CD4-positive, CD25-positive, alpha-beta regulatory T cell (primary cell): ENCODE results near the gene ADTRP. TPM values are rescaled to one million over a fixed set of nuclear protein-coding genes. Genes with fewer than 3 reads are reported as not detected.

Source experiments
- ATAC-seq, 2 donors: fragments of 150-1000 bp; cut with Tn5 transposase; one replicate each; pipeline ENCODE4 v1.10.0; 2021; ENCODE audit warnings: low read depth in 2 of 2, moderate number of reproducible peaks in 2 of 2, moderate library complexity in 1 of 2
- DNase-seq, 3 donors: peaks; one replicate each; pipeline versions ENCODE4 v3.0.0 to v3.0.0-alpha.2; 2012 to 2022; ENCODE audit warnings: mixed read lengths in 1 of 3
- H3K27ac ChIP-seq: one replicate; pipeline ENCODE4 v1.7.0; 2013; ENCODE audit warnings: mild to moderate bottlenecking, low read length; ENCODE audit not compliant: insufficient read depth, poor library complexity, severe bottlenecking
- H3K27me3 ChIP-seq: one replicate; pipeline ENCODE4 v1.7.0; 2013; ENCODE audit warnings: low read length; ENCODE audit not compliant: control insufficient read depth, insufficient read depth
- H3K36me3 ChIP-seq: one replicate; pipeline ENCODE4 v1.7.0; 2013; ENCODE audit warnings: mild to moderate bottlenecking, low read length, moderate library complexity; ENCODE audit not compliant: control insufficient read depth, insufficient read depth
- H3K4me1 ChIP-seq: 2 replicates; pipeline ENCODE4 v1.7.0; 2013; ENCODE audit warnings: mild to moderate bottlenecking, low read length; ENCODE audit not compliant: insufficient read depth, control insufficient read depth, poor library complexity, severe bottlenecking
- H3K4me3 ChIP-seq: one replicate; pipeline ENCODE4 v1.7.0; 2013; ENCODE audit warnings: low read depth, mild to moderate bottlenecking, low read length, moderate library complexity
- H3K9me3 ChIP-seq, 2 experiments: 1 replicate in 1 of 2; 2 replicates in 1 of 2; pipeline ENCODE4 v1.7.0; 2013; ENCODE audit warnings: low read length in 2 of 2, mild to moderate bottlenecking in 1 of 2, moderate library complexity in 1 of 2; ENCODE audit not compliant: control insufficient read depth in 2 of 2
- H3K27ac Mint-ChIP-seq, 3 donors: one replicate each; pipeline ENCODE4 v1.8.0; 2020 to 2022; ENCODE audit warnings: mild to moderate bottlenecking in 3 of 3, mixed read lengths in 3 of 3, moderate library complexity in 2 of 3
- H3K27me3 Mint-ChIP-seq: one replicate; pipeline ENCODE4 v1.8.0; 2022; ENCODE audit warnings: mild to moderate bottlenecking, mixed read lengths
- H3K36me3 Mint-ChIP-seq: one replicate; pipeline ENCODE4 v1.8.0; 2020; ENCODE audit warnings: mixed read lengths
- H3K4me1 Mint-ChIP-seq, 4 donors: one replicate each; pipeline ENCODE4 v1.8.0; 2020 to 2022; ENCODE audit warnings: mixed read lengths in 4 of 4, mild to moderate bottlenecking in 1 of 4
- H3K4me3 Mint-ChIP-seq, 4 donors: one replicate each; pipeline ENCODE4 v1.8.0; 2020 to 2022; ENCODE audit warnings: mild to moderate bottlenecking in 4 of 4, mixed read lengths in 4 of 4, moderate library complexity in 3 of 4
- H3K9me3 Mint-ChIP-seq, 7 donors: one replicate each; pipeline ENCODE4 v1.8.0; 2020 to 2022; ENCODE audit warnings: mixed read lengths in 7 of 7, mild to moderate bottlenecking in 3 of 7, moderate library complexity in 2 of 7
- polyA plus RNA-seq, 4 donors: library from polyadenylated mRNA; unstranded; fragments of 300-500 nt; fragmentation: Illumina TruSeq; gene quantifications; one replicate each; pipeline ENCODE4 v1.2.3, GENCODE V29; 2021
- total RNA-seq: library from RNA; stranded (reverse); gene quantifications from one replicate; pipeline ENCODE4 v1.2.3, GENCODE V29; 2022

The ADTRP gene
- total and polyA plus RNA-seq, 5 donors from 2014 or later: 27.3 to 41.7 (median 40.9) TPM

DNA sequence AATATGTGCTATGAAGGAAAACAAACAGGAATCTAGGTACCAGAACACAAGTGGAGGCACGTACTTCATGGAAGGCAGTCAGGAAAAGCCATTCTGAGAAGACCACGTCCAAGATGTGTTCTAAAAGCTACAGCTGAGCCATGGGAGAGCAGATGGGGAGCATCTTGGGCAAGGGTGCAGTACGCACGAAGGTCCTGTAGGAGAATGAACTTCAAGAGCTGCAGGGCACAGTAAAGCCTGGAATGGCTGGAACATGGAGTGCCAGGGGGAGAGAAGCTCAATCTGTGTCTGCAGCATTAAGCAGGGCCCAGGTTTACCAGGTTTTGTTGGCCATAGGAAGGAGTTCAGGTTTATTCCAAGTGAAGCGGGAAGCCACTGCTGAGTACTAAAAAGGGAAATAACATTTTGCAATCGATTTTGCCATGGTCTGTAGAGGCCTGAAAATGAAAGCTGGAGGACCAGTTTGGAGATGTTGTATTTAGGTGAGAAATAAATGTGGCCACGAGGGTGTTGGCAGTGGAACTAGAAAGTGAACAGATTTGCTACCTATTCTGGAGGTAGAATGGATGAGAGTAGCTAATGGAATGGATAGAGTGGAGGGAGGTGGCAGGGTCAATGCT lies 29.9 kb downstream of the ADTRP start:
- Mint-ChIP-seq H3K9me3 (peaks cover 0 to 7% (median 2%) of the 10 kb centered on the region in 7 donors), H3K4me3 (no peak overlapping the region), H3K27ac (no peak overlapping the region), H3K4me1 (peaks cover 0 to 6% (median 0%) of the 10 kb centered on the region in 4 donors), H3K36me3 (no peaks in the 10 kb centered on the region), H3K27me3 (peaks cover 5% of the 10 kb centered on the region)
- Histone ChIP-seq H3K4me1 (no peaks in the 10 kb centered on the region), H3K4me3 (no peak overlapping the region), H3K9me3 (no peaks in the 10 kb centered on the region), H3K27ac (no peak overlapping the region), H3K27me3 (peaks cover 3% of the 10 kb centered on the region), H3K36me3 (no peaks in the 10 kb centered on the region)
- no peak for ATAC-seq
- no peak for DNase-seq

DNA sequence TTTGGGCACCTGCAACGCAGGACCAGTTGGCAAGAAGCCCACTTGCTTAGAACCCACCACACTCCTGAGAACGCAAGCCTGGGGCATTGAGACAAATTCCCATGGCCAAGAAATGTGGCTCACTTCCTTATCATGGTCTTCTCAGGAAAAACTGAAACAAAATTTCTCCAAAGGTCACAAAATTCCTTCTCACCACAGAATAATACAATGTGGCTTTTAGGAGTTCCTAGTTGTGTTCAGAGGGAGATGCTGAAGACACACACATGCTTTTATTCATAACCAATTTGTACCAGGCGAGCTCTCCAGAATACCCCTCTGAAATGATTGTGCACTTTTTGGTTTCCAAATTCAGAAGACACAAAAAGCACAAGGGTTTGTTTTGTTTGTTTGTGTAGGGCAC lies 31.6 kb downstream of the ADTRP start:
- no peaks in the 10 kb centered on the region for H3K9me3 ChIP-seq
- H3K4me3 ChIP-seq: no peak overlapping the region
- ATAC-seq (no peak), DNase-seq (no peak)
- no peaks in the 10 kb centered on the region for H3K27me3 Mint-ChIP-seq
- no peaks in the 10 kb centered on the region for H3K4me1 ChIP-seq
- H3K9me3 Mint-ChIP-seq: peaks cover 0 to 7% (median 2%) of the 10 kb centered on the region in 7 donors
- H3K36me3 Mint-ChIP-seq: no peaks in the 10 kb centered on the region
- no peaks in the 10 kb centered on the region for H3K36me3 ChIP-seq
- no peaks in the 10 kb centered on the region for H3K27me3 ChIP-seq
- no peak overlapping the region for H3K4me3 Mint-ChIP-seq
- H3K27ac Mint-ChIP-seq: no peak overlapping the region
- H3K4me1 Mint-ChIP-seq: peaks cover 0 to 6% (median 0%) of the 10 kb centered on the region in 4 donors
- H3K27ac ChIP-seq: no peak overlapping the region

DNA sequence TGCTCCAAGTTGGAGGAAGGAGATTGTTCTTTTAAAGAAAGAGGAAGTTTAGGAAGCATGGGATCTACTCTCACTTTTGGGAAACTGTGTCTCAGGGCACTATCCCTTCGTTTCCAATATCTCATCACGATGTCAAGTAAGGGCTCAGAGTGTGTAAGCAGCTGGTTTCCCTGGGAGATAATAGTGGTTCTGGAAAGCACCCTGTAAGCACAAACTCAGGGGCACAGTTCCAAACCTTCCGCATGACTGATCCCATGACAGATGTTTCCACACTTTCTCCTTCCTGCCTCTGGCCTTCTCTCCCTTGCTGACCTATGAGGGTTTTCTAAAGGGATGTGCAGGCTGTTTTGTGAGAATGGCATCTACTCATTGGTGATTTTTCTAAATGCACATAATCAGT lies 33.9 kb downstream of the ADTRP start:
- no peaks in the 10 kb centered on the region for H3K36me3 ChIP-seq
- no peak for ATAC-seq
- no peak overlapping the region for H3K27ac ChIP-seq
- no peak overlapping the region for H3K4me3 ChIP-seq
- no peaks in the 10 kb centered on the region for H3K36me3 Mint-ChIP-seq
- H3K27ac Mint-ChIP-seq: no peak overlapping the region
- no peak overlapping the region for H3K4me3 Mint-ChIP-seq
- peaks cover 0 to 7% (median 2%) of the 10 kb centered on the region in 7 donors for H3K9me3 Mint-ChIP-seq
- DNase-seq: no peak
- H3K27me3 Mint-ChIP-seq: no peaks in the 10 kb centered on the region
- H3K4me1 ChIP-seq: peaks cover 5% of the 10 kb centered on the region
- peaks cover 0 to 21% (median 4%) of the 10 kb centered on the region in 4 donors for H3K4me1 Mint-ChIP-seq
- H3K27me3 ChIP-seq: no peaks in the 10 kb centered on the region
- H3K9me3 ChIP-seq: no peaks in the 10 kb centered on the region

DNA sequence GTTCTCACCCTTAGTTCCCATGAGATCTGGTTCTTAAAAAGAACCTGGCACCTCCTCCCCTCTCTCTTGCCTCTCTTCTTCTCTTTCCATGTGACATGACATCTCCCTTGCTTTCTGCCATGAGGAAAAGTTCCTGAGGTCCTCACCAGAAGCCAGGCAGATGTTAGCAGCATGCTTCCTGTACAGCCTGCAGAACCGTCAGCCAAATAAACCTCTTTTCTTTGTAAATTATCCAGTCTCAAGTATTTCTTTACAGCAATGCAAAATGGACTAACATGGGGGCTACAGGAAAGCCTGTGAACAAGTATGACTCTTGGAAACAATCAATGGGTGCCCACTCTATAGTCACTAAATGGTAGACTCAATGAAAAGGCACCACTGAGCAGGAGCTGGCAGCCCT lies 34.5 kb downstream of the ADTRP start:
- Mint-ChIP-seq H3K4me3 (no peak overlapping the region), H3K27ac (no peak overlapping the region), H3K4me1 (peaks cover 0 to 21% (median 4%) of the 10 kb centered on the region in 4 donors), H3K36me3 (no peaks in the 10 kb centered on the region), H3K9me3 (peaks cover 0 to 7% (median 2%) of the 10 kb centered on the region in 7 donors), H3K27me3 (no peaks in the 10 kb centered on the region)
- peaks cover 5% of the 10 kb centered on the region for H3K4me1 ChIP-seq
- H3K27me3 ChIP-seq: no peaks in the 10 kb centered on the region
- DNase-seq (no peak), ATAC-seq (no peak)
- H3K36me3 ChIP-seq: no peaks in the 10 kb centered on the region
- H3K4me3 ChIP-seq: no peak overlapping the region
- H3K9me3 ChIP-seq: no peaks in the 10 kb centered on the region
- no peak overlapping the region for H3K27ac ChIP-seq

DNA sequence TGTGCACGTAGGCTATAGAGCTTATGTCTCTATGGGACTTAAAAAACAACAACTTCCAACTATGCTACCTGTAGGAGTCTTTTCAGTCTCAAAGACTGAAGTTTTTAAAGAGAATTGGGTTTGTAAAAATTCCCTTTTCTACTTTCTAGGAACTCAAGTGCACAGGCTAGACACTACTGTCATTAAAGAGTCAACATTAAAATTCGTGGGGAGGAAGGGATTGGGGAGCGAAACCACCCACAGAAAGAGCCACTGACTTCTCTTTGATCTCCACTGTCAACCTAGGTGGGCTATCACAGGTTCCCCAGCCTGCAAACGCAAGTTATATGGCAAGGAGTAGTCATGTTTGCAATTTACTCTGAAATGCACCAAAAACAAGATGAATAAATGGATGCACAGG lies 37.7 kb downstream of the ADTRP start:
- Histone ChIP-seq H3K4me3 (no peak overlapping the region), H3K27me3 (no peaks in the 10 kb centered on the region), H3K27ac (no peak overlapping the region), H3K36me3 (no peaks in the 10 kb centered on the region), H3K4me1 (peaks cover 5% of the 10 kb centered on the region), H3K9me3 (no peaks in the 10 kb centered on the region)
- DNase-seq (no peak), ATAC-seq (no peak)
- H3K36me3 Mint-ChIP-seq: no peaks in the 10 kb centered on the region
- peaks cover 0 to 21% (median 4%) of the 10 kb centered on the region in 4 donors for H3K4me1 Mint-ChIP-seq
- no peaks in the 10 kb centered on the region for H3K27me3 Mint-ChIP-seq
- H3K27ac Mint-ChIP-seq: peak overlapping the region in 1 of 3 donors; percentile 54
- H3K4me3 Mint-ChIP-seq: peak overlapping the region in 1 of 4 donors; percentile 54
- H3K9me3 Mint-ChIP-seq: peaks cover 0 to 7% (median 2%) of the 10 kb centered on the region in 7 donors

DNA sequence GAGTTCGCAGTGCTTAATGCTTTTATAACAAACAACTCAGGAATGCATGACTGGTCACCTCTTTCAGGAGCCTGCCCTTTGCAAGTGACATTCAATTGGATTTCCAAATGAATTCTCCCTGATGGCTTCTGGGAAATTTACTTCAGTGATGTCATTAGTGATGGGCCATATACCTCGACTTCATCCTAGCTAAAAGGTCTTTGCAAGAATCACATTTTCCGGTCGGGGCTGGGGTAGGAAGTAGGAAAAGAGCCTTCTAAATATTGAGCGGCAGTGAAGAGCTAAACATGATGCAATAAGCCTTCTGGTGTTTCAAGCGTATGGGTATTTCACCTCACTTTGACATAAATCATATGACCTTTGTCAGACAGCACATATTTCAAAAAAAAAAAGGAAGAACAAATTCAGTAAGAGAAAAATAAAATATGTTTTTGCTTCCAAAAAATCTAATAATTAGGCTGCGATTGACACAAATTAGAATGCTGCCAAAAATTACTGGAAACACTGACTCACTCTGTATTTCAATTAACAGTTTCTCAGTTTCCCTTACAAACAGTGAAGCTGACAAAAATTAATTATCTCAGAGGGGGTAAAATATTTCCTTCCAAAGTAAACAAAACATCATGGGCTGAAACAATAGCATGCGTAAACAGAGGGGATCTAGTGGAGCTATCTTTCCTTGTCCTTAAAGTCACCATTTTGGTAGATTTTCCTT lies 39.8 kb downstream of the ADTRP start:
- peaks cover 0 to 15% (median 5%) of the 10 kb centered on the region in 4 donors for H3K4me1 Mint-ChIP-seq
- peaks cover 0 to under 1% (median 0%) of the 10 kb centered on the region in 7 donors for H3K9me3 Mint-ChIP-seq
- Histone ChIP-seq H3K4me3 (no peak overlapping the region), H3K27ac (no peak overlapping the region), H3K4me1 (peaks cover 5% of the 10 kb centered on the region), H3K9me3 (no peaks in the 10 kb centered on the region), H3K27me3 (no peaks in the 10 kb centered on the region), H3K36me3 (no peaks in the 10 kb centered on the region)
- DNase-seq (no peak), ATAC-seq (no peak)
- H3K27me3 Mint-ChIP-seq: no peaks in the 10 kb centered on the region
- H3K4me3 Mint-ChIP-seq: no peak overlapping the region
- no peaks in the 10 kb centered on the region for H3K36me3 Mint-ChIP-seq
- no peak overlapping the region for H3K27ac Mint-ChIP-seq

DNA sequence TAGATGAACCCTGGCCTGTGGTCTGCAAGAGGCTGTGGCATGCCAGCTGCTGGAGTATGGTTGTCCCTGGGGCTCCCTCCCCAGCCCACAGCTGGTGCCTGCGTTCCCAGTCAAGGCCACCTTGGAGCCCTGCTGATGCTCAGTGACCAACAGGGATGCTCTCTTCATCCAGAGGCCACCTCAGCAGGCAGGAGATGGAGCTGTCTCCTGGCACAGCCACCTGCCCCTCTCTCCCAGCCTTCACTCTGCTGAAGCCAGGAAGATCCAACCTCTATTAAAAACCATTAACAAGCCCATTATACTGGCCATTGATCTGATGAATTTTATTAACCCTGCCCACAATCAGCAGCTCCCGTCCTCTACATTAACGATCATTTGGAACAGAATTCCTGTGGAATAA lies 40.4 kb downstream of the ADTRP start:
- Mint-ChIP-seq H3K4me1 (peaks cover under 1 to 19% (median 10%) of the 10 kb centered on the region in 4 donors), H3K9me3 (no peaks in the 10 kb centered on the region), H3K36me3 (no peaks in the 10 kb centered on the region), H3K27ac (no peak overlapping the region), H3K4me3 (no peak overlapping the region), H3K27me3 (no peaks in the 10 kb centered on the region)
- Histone ChIP-seq H3K9me3 (no peaks in the 10 kb centered on the region), H3K4me3 (no peak overlapping the region), H3K4me1 (peaks cover 5% of the 10 kb centered on the region), H3K27me3 (no peaks in the 10 kb centered on the region), H3K27ac (no peak overlapping the region), H3K36me3 (no peaks in the 10 kb centered on the region)
- ATAC-seq: no peak
- no peak for DNase-seq

DNA sequence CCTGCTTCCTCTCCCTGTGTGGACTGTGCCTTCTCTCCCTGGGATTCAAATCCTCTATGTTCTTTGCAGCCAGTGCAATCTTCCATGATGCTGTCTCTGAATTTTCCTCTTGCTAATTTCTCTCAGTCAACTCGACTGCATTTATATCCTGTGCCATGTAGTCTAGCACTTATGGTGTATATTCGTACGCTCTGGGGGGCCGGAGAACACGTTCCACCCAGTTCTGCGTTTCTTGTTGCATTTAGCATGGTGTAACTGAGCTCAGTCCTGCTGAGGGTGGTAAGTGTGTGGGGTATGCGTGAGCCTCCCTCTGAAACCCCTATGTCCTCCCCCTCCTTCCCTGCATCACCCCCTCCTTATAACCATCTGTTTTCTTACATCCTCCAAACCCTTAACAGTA lies 42.0 kb downstream of the ADTRP start:
- DNase-seq: no peak
- H3K9me3 ChIP-seq: no peaks in the 10 kb centered on the region
- H3K36me3 ChIP-seq: no peaks in the 10 kb centered on the region
- no peak overlapping the region for H3K27ac ChIP-seq
- H3K4me1 Mint-ChIP-seq: peaks cover 8 to 32% (median 20%) of the 10 kb centered on the region in 4 donors
- no peak for ATAC-seq
- H3K27ac Mint-ChIP-seq: no peak overlapping the region
- no peaks in the 10 kb centered on the region for H3K27me3 Mint-ChIP-seq
- peak overlapping the region in 1 of 4 donors; percentile 13 for H3K4me3 Mint-ChIP-seq
- no peak overlapping the region for H3K4me3 ChIP-seq
- no peaks in the 10 kb centered on the region for H3K36me3 Mint-ChIP-seq
- H3K9me3 Mint-ChIP-seq: no peaks in the 10 kb centered on the region
- no peaks in the 10 kb centered on the region for H3K27me3 ChIP-seq
- peaks cover 16% of the 10 kb centered on the region for H3K4me1 ChIP-seq
